HepG2 (cell line): ENCODE results near the gene RBBP8NL. TPM values are rescaled to one million over a fixed set of nuclear protein-coding genes. Genes with fewer than 3 reads are reported as not detected.

Experiments
- ATAC-seq: fragments of 200-7000 bp; cut with Tn5 transposase; 3 replicates; pipeline ENCODE4 v1.9.1; 2020; ENCODE audit warnings: mild to moderate bottlenecking, moderate library complexity
- BruUV-seq: library from RNA; stranded (reverse); fragments of 400-500 nt; replicated peaks from 2 replicates; lab custom pipeline; 2021; lab: Mats Ljungman, UMichigan
- CTCF ChIA-PET: fragments of 300-600 bp; formaldehyde crosslinking; extraction: SDS; loops from one replicate; lab custom pipeline; 2021; ENCODE audit warnings: low total read pairs, inconsistent platforms, low intra/inter-chr PET ratio; lab: Yijun Ruan, JAX
- POLR2A ChIA-PET: fragments of 350-600 bp; sonication (Branson Sonifier 250); formaldehyde crosslinking; loops from one replicate; lab custom pipeline; 2020; ENCODE audit warnings: antibody characterized with exemption, inconsistent platforms; lab: Yijun Ruan, JAX
- DNase-seq: peaks from one replicate; pipeline ENCODE4 v3.0.0-alpha.2; 2015; ENCODE audit warnings: low spot score
- FAIRE-seq: peaks from 3 replicates; lab custom pipeline; 2011; peaks lifted over from hg19 to GRCh38; lab: Jason Lieb, UNC
- H2AFZ ChIP-seq: one replicate; pipeline ENCODE4 v1.6.1; 2011; ENCODE audit warnings: low read length, inconsistent platforms
- H3K27ac ChIP-seq: fragments of 300-600 bp; 3 replicates; pipeline ENCODE4 v1.8.0; 2011; ENCODE audit warnings: mixed run types, mild to moderate bottlenecking, mixed read lengths, low read length, inconsistent platforms; ENCODE audit not compliant: insufficient read depth; ENCODE audit errors: extremely low read length
- H3K27me3 ChIP-seq, 2 experiments: fragments of 200-600 bp in 1 of 2; 2 replicates in 1 of 2; 3 replicates in 1 of 2; pipeline versions ENCODE4 v1.6.0 to v1.8.0; 2011; ENCODE audit warnings: low read length in 2 of 2, mild to moderate bottlenecking in 2 of 2, moderate library complexity in 2 of 2, inconsistent platforms in 1 of 2; ENCODE audit not compliant: insufficient read depth in 2 of 2, control insufficient read depth in 1 of 2
- H3K36me3 ChIP-seq, 2 experiments: fragments of 200-600 bp in 1 of 2; replicated peaks in 1 of 2; 2 replicates in 1 of 2; 3 replicates in 1 of 2; pipeline versions ENCODE4 v1.5.1 to v1.8.0; 2011; ENCODE audit warnings: low read length in 2 of 2, inconsistent platforms in 1 of 2; ENCODE audit not compliant: insufficient read depth in 2 of 2, control insufficient read depth in 1 of 2
- H3K4me1 ChIP-seq: 2 replicates; pipeline ENCODE4 v1.5.1; 2012; ENCODE audit warnings: low read length, inconsistent platforms; ENCODE audit not compliant: insufficient read depth
- H3K4me2 ChIP-seq: 2 replicates; pipeline ENCODE4 v1.6.0; 2011; ENCODE audit warnings: low read depth, low read length, inconsistent platforms
- H3K4me3 ChIP-seq, 3 experiments: fragments of 200-600 bp in 1 of 3; sonication (generic), shearing (Covaris generic) in 1 of 3; replicated peaks in 1 of 3; 2 replicates each; pipeline ENCODE4 v1.5.1; 2011 to 2016; ENCODE audit warnings: low read length in 3 of 3, inconsistent platforms in 2 of 3, low read depth in 2 of 3, mild to moderate bottlenecking in 2 of 3, control low read depth in 1 of 3, mixed read lengths in 1 of 3; ENCODE audit not compliant: insufficient read depth in 1 of 3
- H3K79me2 ChIP-seq: one replicate; pipeline ENCODE4 v1.6.1; 2011; ENCODE audit warnings: low read length, inconsistent platforms; ENCODE audit not compliant: insufficient read depth
- H3K9ac ChIP-seq: 2 replicates; pipeline ENCODE4 v1.6.0; 2011; ENCODE audit warnings: mild to moderate bottlenecking, low read depth, low read length, inconsistent platforms; ENCODE audit not compliant: insufficient read depth
- H3K9me3 ChIP-seq: 2 replicates; pipeline ENCODE4 v1.5.1; 2012; ENCODE audit warnings: mild to moderate bottlenecking, low read length
- H4K20me1 ChIP-seq: 2 replicates; pipeline ENCODE4 v1.6.0; 2011; ENCODE audit warnings: inconsistent platforms, mild to moderate bottlenecking, low read length, moderate library complexity; ENCODE audit not compliant: insufficient read depth
- AGO2 ChIP-seq: fragments of 200-400 bp; formaldehyde crosslinking; optimal IDR thresholded peaks from 2 replicates; pipeline ENCODE3; 2017; ENCODE audit warnings: mild to moderate bottlenecking, low read depth, low read length, moderate library complexity
- AKAP8 ChIP-seq: sonication (generic); formaldehyde crosslinking; IDR thresholded peaks from 2 replicates; pipeline ENCODE4 v1.5.1; 2020; ENCODE audit warnings: mild to moderate bottlenecking, missing genetic modification reagents
- MTA1 ChIP-seq: sonication (generic); formaldehyde crosslinking; IDR thresholded peaks from 2 replicates; pipeline ENCODE4 v1.4.0; 2020; ENCODE audit warnings: missing genetic modification reagents, mild to moderate bottlenecking, borderline replicate concordance
- POLR2A ChIP-seq, 2 experiments: IDR thresholded peaks; 2 replicates each; pipeline ENCODE4 v1.6.1; 2011; ENCODE audit warnings: low read depth in 2 of 2, low read length in 2 of 2, mild to moderate bottlenecking in 1 of 2, moderate library complexity in 1 of 2; ENCODE audit not compliant: insufficient read depth in 1 of 2
- RBFOX2 ChIP-seq: fragments of 200-400 bp; formaldehyde crosslinking; IDR thresholded peaks from 2 replicates; pipeline ENCODE4 v1.6.1; 2017; ENCODE audit warnings: low read depth, mild to moderate bottlenecking, low read length
- ZNF121 ChIP-seq: sonication (generic); formaldehyde crosslinking; IDR thresholded peaks from 2 replicates; pipeline ENCODE4 v1.5.0; 2020; ENCODE audit warnings: mild to moderate bottlenecking, missing genetic modification reagents
- ZNF326 ChIP-seq: sonication (generic); formaldehyde crosslinking; IDR thresholded peaks from 2 replicates; pipeline ENCODE4 v1.4.0; 2020; ENCODE audit warnings: missing genetic modification reagents, borderline replicate concordance
- ZNF33A ChIP-seq: sonication (generic); formaldehyde crosslinking; IDR thresholded peaks from 2 replicates; pipeline ENCODE4 v1.5.1; 2020; ENCODE audit warnings: missing genetic modification reagents, mild to moderate bottlenecking, moderate library complexity, borderline replicate concordance
- ZNF768 ChIP-seq: sonication (generic); formaldehyde crosslinking; IDR thresholded peaks from 2 replicates; pipeline ENCODE4 v1.4.0; 2020; ENCODE audit warnings: missing genetic modification reagents
- ZNF776 ChIP-seq: sonication (generic); formaldehyde crosslinking; IDR thresholded peaks from 2 replicates; pipeline ENCODE4 v1.4.0; 2020; ENCODE audit warnings: mild to moderate bottlenecking, missing genetic modification reagents
- ZNF839 ChIP-seq: sonication (generic); formaldehyde crosslinking; IDR thresholded peaks from 2 replicates; pipeline ENCODE4 v1.4.0; 2020; ENCODE audit warnings: missing genetic modification reagents, mild to moderate bottlenecking, borderline replicate concordance
- WGBS: methylation state at CpG from one replicate; pipeline ENCODE4 v1.1.6; 2017; ENCODE audit warnings: low lambda C conversion rate; 5-methylcytosine and 5-hydroxymethylcytosine counted together
- in situ Hi-C: cut with HindIII; loops from 2 replicates; pipeline ENCODE4 v1.10.0; 2017; ENCODE audit warnings: low pct_unique_long_range_greater_than_20kb; ENCODE audit not compliant: extremely low pct_ligation_motif_present
- intact Hi-C: fragments of 100-400 bp; cut with micrococcal nuclease; formaldehyde crosslinking; loops from one replicate; pipeline ENCODE4 v1.10.0; 2022; ENCODE audit not compliant: unreplicated experiment
- polyA plus RNA-seq, 8 experiments: library from polyadenylated mRNA; depleted of rRNA in 3 of 8; stranded (reverse) in 7 of 8; unstranded in 1 of 8; fragments of >200 nt; fragmentation: Illumina TruSeq in 4 of 8; extraction: Trizol in 4 of 8; gene quantifications; 2 replicates each; pipeline versions ENCODE4 v1.2.1 to v1.2.3, GENCODE V29; 2011 to 2016; ENCODE audit warnings: low read depth in 4 of 8, missing spikeins in 1 of 8, mixed read lengths in 1 of 8; ENCODE audit not compliant: insufficient read depth in 1 of 8
- total RNA-seq, 5 experiments: library from RNA; depleted of rRNA; stranded (reverse); fragments of >200 nt; fragmentation: Illumina TruSeq; extraction: Trizol; gene quantifications; 2 replicates each; pipeline ENCODE4 v1.2.3, GENCODE V29; 2016; ENCODE audit warnings: low read depth in 1 of 5
- TF ChIP-seq, protein P1 (sequence below): sonication (generic); formaldehyde crosslinking; IDR thresholded peaks from 2 replicates; pipeline ENCODE4 v1.9.0; 2022; ENCODE audit warnings: missing genetic modification reagents, mild to moderate bottlenecking, borderline replicate concordance

Gene RBBP8NL
- total and polyA plus RNA-seq, 2 of the 13 experiments (the other 11 are each of a cell fraction or from before 2014, with no cell fraction given): 0.69 to 0.86 TPM

DNA sequence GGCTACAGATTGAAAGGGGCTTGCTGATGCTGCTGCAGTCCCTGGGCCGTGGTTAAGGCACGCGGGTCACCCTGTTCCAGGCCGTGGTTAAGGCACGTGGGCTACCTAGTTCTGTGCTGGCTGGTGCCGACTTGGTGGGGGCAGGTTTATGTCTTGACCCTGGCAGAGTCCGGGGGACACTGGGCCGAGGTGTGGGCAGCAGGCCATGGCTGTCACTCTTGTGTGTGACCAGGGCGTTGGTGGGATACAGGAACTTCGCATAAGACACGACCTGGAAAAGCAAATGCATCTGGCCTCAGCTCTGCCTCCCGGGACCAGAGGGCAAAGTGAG lies 34.0 kb downstream of the RBBP8NL start (continued):
- TF ChIP-seq RBFOX2 (0 out of 2 replicates have a peak, but pooled peaks have one; percentile 1), MTA1 (0 out of 2 replicates have a peak, but pooled peaks have one; percentile 1)
- TF ChIP-seq, all 625 proteins: peak for 3

DNA sequence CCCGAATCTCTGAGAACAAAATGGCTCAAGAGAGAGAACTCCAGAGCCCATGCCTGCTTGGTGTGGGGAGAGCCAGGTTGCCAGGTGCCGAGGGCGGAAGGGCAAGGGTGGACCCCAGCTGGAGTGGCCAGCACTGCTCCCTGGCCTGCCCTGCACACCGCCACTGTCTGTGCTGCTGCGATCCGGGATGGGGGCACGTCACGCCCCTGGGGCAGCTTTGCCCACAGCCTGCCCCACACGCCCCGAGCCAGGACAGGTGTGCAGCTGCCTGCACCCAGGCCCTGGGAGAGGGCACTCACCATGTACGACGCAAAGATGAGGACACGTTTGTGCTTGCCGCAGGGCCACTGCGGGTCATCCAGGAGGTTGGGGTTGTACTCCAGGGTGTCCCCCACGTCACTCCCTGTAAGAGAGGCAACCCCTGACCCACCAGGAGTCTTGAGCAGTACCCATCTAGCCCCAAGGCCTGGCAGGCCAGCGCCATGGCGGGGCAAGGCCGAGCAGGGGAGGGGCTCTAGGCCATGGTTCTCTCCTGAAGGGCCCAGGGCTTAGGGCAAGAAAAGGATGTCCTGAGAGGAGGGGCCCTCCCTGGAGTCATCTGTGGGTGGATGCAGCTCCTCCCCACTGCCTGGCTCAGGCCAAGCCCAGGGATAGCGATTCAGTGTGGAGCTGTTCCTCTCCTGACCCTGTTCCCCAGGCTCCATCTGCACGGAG lies 34.6 kb downstream of the RBBP8NL start:
- Histone ChIP-seq H3K4me1 (peaks cover 20% of the 10 kb centered on the region), H3K4me3 (no peak overlapping the region), H3K4me2 (no peak overlapping the region)
- DNase-seq: no peak
- peak; percentile 45 for TF ChIP-seq RBFOX2
- 0 out of 2 replicates have a peak, but pooled peaks have one; percentile 38 for TF ChIP-seq ZNF839
- no peak for TF ChIP-seq ZNF33A (CRISPR knock-in tag)
- TF ChIP-seq POLR2A (IDR thresholded peaks at IDR 0.05; ENCODE audit: insufficient read depth in 1 of 2, low read depth in 2 of 2, low read length in 2 of 2): peak in 1 of 2 experiments; percentile 32; a peak in 1 of 4 replicates
- no peak for TF ChIP-seq ZNF121 (CRISPR knock-in tag)
- TF ChIP-seq ZNF776 (CRISPR knock-in tag): peak; percentile 23; the same call in 1 of the 2 replicates
- peak; percentile 41; the same call in 1 of the 2 replicates for TF ChIP-seq AKAP8 (CRISPR knock-in tag)
- peak; percentile 79 for TF ChIP-seq AGO2
- TF ChIP-seq ZNF326 (CRISPR knock-in tag): peak; percentile 78; the same call in 1 of the 2 replicates
- TF ChIP-seq ZNF768 (CRISPR knock-in tag): peak; percentile 7; the same call in 1 of the 2 replicates
- TF ChIP-seq, protein P1, sequence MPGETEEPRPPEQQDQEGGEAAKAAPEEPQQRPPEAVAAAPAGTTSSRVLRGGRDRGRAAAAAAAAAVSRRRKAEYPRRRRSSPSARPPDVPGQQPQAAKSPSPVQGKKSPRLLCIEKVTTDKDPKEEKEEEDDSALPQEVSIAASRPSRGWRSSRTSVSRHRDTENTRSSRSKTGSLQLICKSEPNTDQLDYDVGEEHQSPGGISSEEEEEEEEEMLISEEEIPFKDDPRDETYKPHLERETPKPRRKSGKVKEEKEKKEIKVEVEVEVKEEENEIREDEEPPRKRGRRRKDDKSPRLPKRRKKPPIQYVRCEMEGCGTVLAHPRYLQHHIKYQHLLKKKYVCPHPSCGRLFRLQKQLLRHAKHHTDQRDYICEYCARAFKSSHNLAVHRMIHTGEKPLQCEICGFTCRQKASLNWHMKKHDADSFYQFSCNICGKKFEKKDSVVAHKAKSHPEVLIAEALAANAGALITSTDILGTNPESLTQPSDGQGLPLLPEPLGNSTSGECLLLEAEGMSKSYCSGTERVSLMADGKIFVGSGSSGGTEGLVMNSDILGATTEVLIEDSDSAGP (CRISPR knock-in tag): peak; percentile 43; the same call in 1 of the 2 replicates
- TF ChIP-seq, all 625 proteins: peak for 9
- Histone ChIP-seq H3K79me2 (peaks cover 12% of the 10 kb centered on the region), H2AFZ (no peak overlapping the region), H3K27me3 (no peaks in the 10 kb centered on the region; a peak in 1 of 5 replicates), H4K20me1 (peaks cover 11% of the 10 kb centered on the region), H3K9ac (no peak overlapping the region), H3K9me3 (no peaks in the 10 kb centered on the region), H3K27ac (no peak overlapping the region), H3K36me3 (peaks cover 19 to 42% of the 10 kb centered on the region in 2 experiments)
- no peak for FAIRE-seq
- 89% methylated on average over 11 of the region's 21 CpGs for WGBS
- peak; percentile 3 for ATAC-seq
- no TSS peak for BruUV-seq
- CTCF ChIA-PET: no interaction called here
- in situ Hi-C loops (no loop called here), intact Hi-C loops (no loop called here)
- POLR2A ChIA-PET: interaction anchor here (1.5 kb wide), 1 partner anchor 17 kb away, joined by 4 read pairs; no protein-coding TSS in a partner anchor
